Natural killer cell (primary cell): Measurements from ENCODE around the gene ZP3. TPM values are rescaled to one million over a fixed set of nuclear protein-coding genes. Genes with fewer than 3 reads are reported as not detected.
A peak's percentile ranks its signal among the peaks of the same experiment; 100 is the strongest.

Source experiments
- ATAC-seq, 3 donors: fragments of 150-1000 bp in 2 of 3; fragments of 200-7000 bp in 1 of 3; cut with Tn5 transposase; 1 replicate in 1 of 3; 2 replicates in 2 of 3; pipeline ENCODE4 v1.10.0; 2021; ENCODE audit warnings: mild to moderate bottlenecking in 2 of 3, moderate library complexity in 2 of 3
- DNase-seq, 2 donors: peaks; one replicate each; pipeline versions ENCODE4 v3.0.0 to v3.0.0-alpha.2; 2013 to 2021; ENCODE audit warnings: mixed read lengths in 1 of 2
- H3K27ac ChIP-seq: one replicate; pipeline ENCODE4 v1.5.1; 2013; ENCODE audit warnings: mild to moderate bottlenecking, low read length
- H3K27me3 ChIP-seq: one replicate; pipeline ENCODE4 v1.6.1; 2013; ENCODE audit warnings: low read length; ENCODE audit not compliant: control insufficient read depth, insufficient read depth
- H3K36me3 ChIP-seq: one replicate; pipeline ENCODE4 v1.6.1; 2013; ENCODE audit warnings: low read length; ENCODE audit not compliant: control insufficient read depth, insufficient read depth
- H3K4me1 ChIP-seq: one replicate; pipeline ENCODE4 v1.6.1; 2013; ENCODE audit warnings: low read length; ENCODE audit not compliant: control insufficient read depth, insufficient read depth
- H3K4me3 ChIP-seq: one replicate; pipeline ENCODE4 v1.5.1; 2013; ENCODE audit warnings: low read length
- H3K9me3 ChIP-seq: one replicate; pipeline ENCODE4 v1.6.1; 2013; ENCODE audit warnings: low read length; ENCODE audit not compliant: control insufficient read depth, insufficient read depth
- H3K27ac Mint-ChIP-seq, 2 donors: one replicate each; pipeline ENCODE4 v1.8.0; 2022; ENCODE audit warnings: mild to moderate bottlenecking in 2 of 2, mixed read lengths in 2 of 2, moderate library complexity in 1 of 2
- H3K27me3 Mint-ChIP-seq, 2 donors: one replicate each; pipeline ENCODE4 v1.8.0; 2022; ENCODE audit warnings: low read depth in 2 of 2, mixed read lengths in 2 of 2
- H3K36me3 Mint-ChIP-seq: one replicate; pipeline ENCODE4 v1.8.0; 2022; ENCODE audit warnings: mixed read lengths
- H3K4me1 Mint-ChIP-seq, 2 donors: one replicate each; pipeline ENCODE4 v1.8.0; 2022; ENCODE audit warnings: mixed read lengths in 2 of 2
- H3K4me3 Mint-ChIP-seq: one replicate; pipeline ENCODE4 v1.8.0; 2022; ENCODE audit warnings: mild to moderate bottlenecking, moderate library complexity, mixed read lengths
- H3K9me3 Mint-ChIP-seq, 2 donors: one replicate each; pipeline ENCODE4 v1.8.0; 2022; ENCODE audit warnings: mixed read lengths in 2 of 2
- WGBS: methylation state at CpG from one replicate; pipeline ENCODE4 v1.1.7; 2013; ENCODE audit warnings: missing lambda C conversion rate; ENCODE audit not compliant: insufficient coverage; 5-methylcytosine and 5-hydroxymethylcytosine counted together
- intact Hi-C: fragments of 100-400 bp; cut with micrococcal nuclease; formaldehyde crosslinking; loops from one replicate; pipeline ENCODE4 v1.14.2; 2022
- total RNA-seq, 4 donors: library from RNA; stranded (reverse); fragments of 120-200 nt in 1 of 4; gene quantifications; one replicate each; pipeline versions ENCODE4 v1.2.3 to v1.2.4, GENCODE V29; 2013 to 2022
- TF ChIP-seq, protein P1 (sequence below): fragments of 200-600 bp; IDR thresholded peaks from one replicate; pipeline ENCODE4 v1.8.0; 2022; ENCODE audit warnings: antibody characterized with exemption

Gene ZP3
- total RNA-seq: 10 to 100 TPM in 1 of 3 donors, 1 to 10 TPM in 2; 1.9 to 12.9 (median 6.1) TPM
- total RNA-seq (2013): 1.7 TPM

DNA sequence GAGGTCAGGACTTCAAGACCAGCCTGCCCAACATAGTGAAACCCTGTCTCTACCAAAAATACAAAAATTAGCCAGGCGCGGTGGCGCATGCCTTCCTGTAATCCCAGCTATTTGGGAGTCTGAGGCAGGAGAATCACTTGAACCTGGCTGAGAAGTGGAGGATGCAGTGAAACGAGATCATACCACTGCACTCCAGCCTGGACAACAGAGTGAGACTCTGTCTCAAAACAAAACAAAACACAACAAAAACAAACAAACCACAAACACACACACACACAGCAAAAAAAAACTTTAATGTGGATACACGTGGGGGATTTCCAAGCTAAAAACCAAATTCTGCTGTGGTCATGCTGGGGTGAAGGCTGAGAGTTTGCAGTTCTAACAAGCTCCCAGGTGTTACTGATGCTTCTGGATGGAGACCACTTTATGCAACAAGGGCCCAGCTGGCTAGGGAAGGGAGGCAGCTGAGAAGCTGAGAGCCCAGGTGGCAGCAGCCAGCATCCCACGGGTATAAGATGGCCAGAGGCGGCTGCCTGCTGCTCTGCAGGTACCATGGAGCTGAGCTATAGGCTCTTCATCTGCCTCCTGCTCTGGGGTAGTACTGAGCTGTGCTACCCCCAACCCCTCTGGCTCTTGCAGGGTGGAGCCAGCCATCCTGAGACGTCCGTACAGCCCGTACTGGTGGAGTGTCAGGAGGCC, at the start of gene ZP3:
Gene ZP3 (plus strand): TSS at position 538 of the 699 bp plus-strand sequence. CDS start 15 bp downstream, at position 553.
- H3K9me3 ChIP-seq: no peaks in the 10 kb centered on the region
- H3K27ac ChIP-seq: no peak within 1 kb of the TSS
- intact Hi-C loops: no loop called here
- DNase-seq (peak in 1 of 2 donors; percentile 34), ATAC-seq (peak; percentile 40 to 65 (median 57))
- Mint-ChIP-seq H3K36me3 (no peaks in the 10 kb centered on the region), H3K4me1 (peaks cover 0 to 4% of the 10 kb centered on the region in 2 donors), H3K27ac (peak within 1 kb of the TSS in 1 of 2 donors; percentile 18), H3K4me3 (no peak within 1 kb of the TSS), H3K9me3 (no peaks in the 10 kb centered on the region), H3K27me3 (peaks cover 4 to 7% of the 10 kb centered on the region in 2 donors)
- 75% methylated on average over 10 of the region's 10 CpGs for WGBS
- peaks cover 11% of the 10 kb centered on the region for H3K4me1 ChIP-seq
- H3K27me3 ChIP-seq: no peaks in the 10 kb centered on the region
- TF ChIP-seq, protein P1, sequence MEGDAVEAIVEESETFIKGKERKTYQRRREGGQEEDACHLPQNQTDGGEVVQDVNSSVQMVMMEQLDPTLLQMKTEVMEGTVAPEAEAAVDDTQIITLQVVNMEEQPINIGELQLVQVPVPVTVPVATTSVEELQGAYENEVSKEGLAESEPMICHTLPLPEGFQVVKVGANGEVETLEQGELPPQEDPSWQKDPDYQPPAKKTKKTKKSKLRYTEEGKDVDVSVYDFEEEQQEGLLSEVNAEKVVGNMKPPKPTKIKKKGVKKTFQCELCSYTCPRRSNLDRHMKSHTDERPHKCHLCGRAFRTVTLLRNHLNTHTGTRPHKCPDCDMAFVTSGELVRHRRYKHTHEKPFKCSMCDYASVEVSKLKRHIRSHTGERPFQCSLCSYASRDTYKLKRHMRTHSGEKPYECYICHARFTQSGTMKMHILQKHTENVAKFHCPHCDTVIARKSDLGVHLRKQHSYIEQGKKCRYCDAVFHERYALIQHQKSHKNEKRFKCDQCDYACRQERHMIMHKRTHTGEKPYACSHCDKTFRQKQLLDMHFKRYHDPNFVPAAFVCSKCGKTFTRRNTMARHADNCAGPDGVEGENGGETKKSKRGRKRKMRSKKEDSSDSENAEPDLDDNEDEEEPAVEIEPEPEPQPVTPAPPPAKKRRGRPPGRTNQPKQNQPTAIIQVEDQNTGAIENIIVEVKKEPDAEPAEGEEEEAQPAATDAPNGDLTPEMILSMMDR: no peak
- H3K36me3 ChIP-seq: no peaks in the 10 kb centered on the region
- no peak within 1 kb of the TSS for H3K4me3 ChIP-seq

DNA sequence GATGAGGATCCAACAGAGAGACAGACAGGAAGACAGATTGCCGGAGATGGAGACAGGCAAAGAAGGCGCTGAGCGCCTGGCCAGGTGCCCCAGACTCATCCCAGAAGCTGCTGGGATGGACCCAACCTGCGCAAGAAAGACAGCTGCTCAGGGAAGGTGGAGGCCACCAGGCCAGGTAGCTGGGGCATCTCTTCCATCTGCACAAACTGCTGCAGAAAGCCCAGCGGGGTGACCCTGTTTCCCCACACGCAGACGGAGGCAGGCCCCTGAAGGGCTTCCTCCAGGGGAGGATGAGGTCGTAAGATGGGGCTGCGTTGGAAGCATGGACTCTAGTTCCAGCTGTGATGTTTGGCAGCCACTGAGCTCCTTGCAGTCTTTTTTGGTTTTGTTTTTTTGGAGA, 49.5 kb upstream of the ZP3 start:
- Histone ChIP-seq H3K9me3 (no peaks in the 10 kb centered on the region), H3K27me3 (no peaks in the 10 kb centered on the region), H3K36me3 (no peaks in the 10 kb centered on the region), H3K4me1 (peaks cover 14% of the 10 kb centered on the region), H3K4me3 (no peak overlapping the region), H3K27ac (no peak overlapping the region)
- TF ChIP-seq, protein P1: no peak
- Mint-ChIP-seq H3K4me3 (no peak overlapping the region), H3K27me3 (peaks cover 0 to 16% of the 10 kb centered on the region in 2 donors), H3K36me3 (no peaks in the 10 kb centered on the region), H3K9me3 (no peaks in the 10 kb centered on the region), H3K4me1 (no peaks in the 10 kb centered on the region), H3K27ac (no peak overlapping the region)
- WGBS: 95% methylated on average over 9 of the region's 9 CpGs
- DNase-seq: no peak
- intact Hi-C loops: no loop called here
- ATAC-seq: no peak

DNA sequence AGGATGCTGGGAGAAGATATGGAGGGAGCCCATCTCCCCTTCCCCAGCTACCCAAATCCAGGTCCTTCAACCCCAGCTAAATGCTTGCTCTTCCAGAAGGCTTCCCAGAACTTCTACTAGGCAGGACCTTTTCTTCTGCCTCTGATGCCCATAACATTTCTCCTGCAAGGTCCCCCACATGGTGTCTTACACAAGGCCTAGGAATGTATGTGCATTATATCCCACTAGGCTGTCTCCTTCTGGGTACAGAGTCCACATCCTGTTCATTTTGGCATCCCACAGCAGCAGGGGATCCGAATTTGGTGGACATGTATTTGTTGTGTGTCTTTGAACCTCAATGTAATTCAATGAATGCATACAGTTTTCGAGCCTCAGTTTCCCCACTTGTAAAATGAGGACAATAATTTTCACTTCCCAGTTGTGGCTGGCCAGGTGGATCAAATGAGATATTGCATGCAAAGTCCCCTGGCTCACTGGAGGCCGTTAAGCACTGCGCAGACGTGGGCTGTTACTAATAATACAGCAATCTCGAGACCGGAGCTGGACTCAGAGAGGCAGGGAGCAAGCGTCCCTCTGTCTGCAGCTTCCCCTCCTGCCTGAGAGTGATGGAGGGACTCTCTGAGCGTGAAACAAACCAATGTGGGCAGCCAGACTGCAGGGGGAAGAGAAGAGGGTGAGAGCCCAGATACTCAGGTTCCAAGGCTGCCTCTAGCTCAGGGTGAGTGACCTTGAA, 47.4 kb upstream of the ZP3 start:
- Histone ChIP-seq H3K9me3 (no peaks in the 10 kb centered on the region), H3K4me3 (no peak overlapping the region), H3K27ac (no peak overlapping the region), H3K36me3 (no peaks in the 10 kb centered on the region), H3K4me1 (peaks cover 17% of the 10 kb centered on the region), H3K27me3 (no peaks in the 10 kb centered on the region)
- H3K4me1 Mint-ChIP-seq: no peaks in the 10 kb centered on the region
- peaks cover 0 to 16% of the 10 kb centered on the region in 2 donors for H3K27me3 Mint-ChIP-seq
- H3K27ac Mint-ChIP-seq: no peak overlapping the region
- TF ChIP-seq, protein P1: no peak
- H3K36me3 Mint-ChIP-seq: no peaks in the 10 kb centered on the region
- no peak overlapping the region for H3K4me3 Mint-ChIP-seq
- ATAC-seq (no peak), DNase-seq (no peak)
- intact Hi-C loops: no loop called here
- no peaks in the 10 kb centered on the region for H3K9me3 Mint-ChIP-seq
- 84% methylated on average over 9 of the region's 9 CpGs for WGBS
